Activated CD8-positive, alpha-beta memory T cell treated with anti-CD3 and anti-CD28 coated beads for 4 hours (primary cell): Measurements from ENCODE around the gene FNDC3B.
"Not testable (repeated sequence)": the region's sequence is repeated elsewhere in the genome, so short reads cannot be mapped to it uniquely, and the experiment has no call there.

ENCODE experiments used
- DNase-seq, 2 donors: peaks; one replicate each; pipeline ENCODE4 v3.0.0-alpha.2; 2020; ENCODE audit warnings: low read depth in 2 of 2

FNDC3B gene

DNA sequence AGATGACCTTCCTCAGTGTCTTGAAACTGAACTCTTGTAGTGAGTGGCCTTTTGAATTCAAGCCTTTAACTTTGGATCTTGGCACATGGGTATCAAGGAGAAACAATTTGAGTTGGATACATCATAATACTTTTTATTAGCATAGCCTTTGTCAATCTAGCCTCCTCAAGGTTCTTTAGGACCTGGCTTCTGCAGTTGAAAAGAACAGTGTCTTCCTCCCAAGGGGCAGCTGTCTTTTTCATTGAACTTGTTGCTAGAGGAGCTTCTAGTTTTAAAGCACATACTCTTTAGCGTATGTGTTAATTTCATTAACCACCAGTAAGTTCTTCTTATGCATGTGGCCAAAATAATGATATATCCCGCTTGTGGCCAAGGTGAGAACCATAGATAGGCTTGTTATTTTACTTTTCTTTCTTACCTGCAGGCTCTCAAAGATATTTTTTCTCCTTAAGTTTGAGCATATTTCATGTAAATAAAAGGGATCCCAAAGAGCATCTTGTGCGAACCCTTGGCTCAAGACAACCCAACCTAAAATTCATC, 325.7 kb downstream of the FNDC3B start:
- no peak for DNase-seq

DNA sequence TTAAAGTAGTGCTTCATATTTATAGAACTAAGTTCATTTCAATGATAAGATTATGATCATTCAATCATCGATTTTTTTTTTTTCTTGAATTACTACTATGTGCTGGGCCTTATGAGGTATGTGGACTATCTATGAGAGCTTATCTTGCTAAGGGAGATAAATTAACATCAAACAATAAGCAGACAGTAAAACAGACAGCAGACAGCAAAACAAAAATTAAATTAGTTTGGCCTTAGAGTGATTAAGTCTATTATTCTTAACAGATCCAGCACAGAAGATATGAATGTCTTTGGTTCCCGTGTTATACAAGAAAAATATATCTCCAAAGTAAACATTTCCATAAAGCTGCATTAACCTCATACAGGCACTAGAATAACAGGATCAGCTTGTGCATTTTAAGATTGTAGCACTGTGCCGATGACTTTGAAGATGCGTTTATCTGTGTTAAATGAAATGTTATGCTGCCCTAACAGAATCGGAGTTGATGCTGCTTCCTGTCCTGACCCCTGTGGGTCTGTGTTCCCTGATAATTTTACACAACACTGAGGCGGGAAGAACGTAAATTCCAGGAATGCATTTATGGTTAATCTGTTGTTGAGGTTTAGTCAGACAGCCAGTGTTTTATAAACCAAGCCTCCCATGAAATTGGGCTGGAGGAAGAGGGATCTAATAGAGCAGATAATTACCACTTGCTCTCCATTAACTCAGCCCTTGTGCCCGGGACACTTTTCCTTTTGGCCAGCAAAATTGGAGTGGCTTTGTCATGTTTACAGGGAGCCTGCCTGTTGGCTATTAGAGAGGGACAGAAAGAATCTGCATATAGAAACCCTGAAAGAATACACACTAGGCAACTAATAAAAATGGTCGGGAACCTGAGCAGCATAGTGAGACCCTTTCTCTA, 328.1 kb downstream of the FNDC3B start:
- no peak for DNase-seq

DNA sequence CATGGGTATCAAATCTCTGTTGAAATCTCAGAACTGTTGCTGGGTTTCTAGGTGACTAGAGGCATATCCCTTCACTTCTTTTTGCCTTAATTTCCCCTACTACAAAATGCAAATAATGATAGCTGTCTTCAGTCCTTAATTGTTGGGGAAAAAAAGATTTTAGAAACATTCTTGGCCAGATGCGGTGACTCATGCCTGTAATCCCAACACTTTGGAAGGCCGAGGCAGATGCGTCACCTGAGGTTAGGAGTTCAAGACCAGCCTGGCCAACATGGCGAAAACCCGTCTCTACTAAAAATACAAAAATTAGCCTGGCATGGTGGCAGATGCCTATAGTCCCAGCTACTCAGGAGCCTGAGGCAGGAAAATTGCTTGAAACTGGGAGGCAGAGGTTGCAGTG, 329.2 kb downstream of the FNDC3B start:
- not testable (repeated sequence) for DNase-seq

DNA sequence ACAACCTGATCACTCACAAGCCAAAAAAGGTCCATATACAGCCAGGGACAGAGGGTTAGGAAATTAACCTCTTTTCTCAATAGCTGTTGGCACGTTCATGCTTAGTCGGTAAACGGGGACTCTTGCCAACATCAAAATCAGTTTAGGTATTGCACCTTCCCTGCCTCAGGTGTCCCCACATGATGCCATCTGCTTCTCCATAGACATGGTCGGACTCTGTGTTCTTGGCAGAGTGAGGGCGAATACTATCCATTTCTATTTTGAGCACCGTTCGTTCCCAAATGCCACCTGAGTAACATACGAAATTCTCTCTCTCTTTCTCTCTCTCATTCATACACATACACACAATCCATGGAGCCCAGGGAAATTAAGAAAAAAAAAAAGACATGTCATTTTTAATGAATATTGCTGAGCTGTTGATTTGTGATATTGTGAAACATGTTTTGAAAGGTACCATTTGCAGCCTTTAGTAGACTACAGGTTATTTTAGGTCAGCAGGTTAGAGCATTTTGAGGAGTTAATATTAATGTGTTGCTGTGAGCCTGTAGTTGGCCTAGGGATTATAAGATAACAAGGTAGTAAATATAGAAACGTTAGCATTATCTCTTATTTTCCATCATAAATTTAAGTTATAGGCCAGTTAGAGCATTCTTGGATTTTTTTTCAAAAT, 330.3 kb downstream of the FNDC3B start:
- no peak for DNase-seq

- no peak for DNase-seq
Observed at GRCh38 chr3:172370419-172370818, 331.0 kb downstream of the FNDC3B start.

DNA sequence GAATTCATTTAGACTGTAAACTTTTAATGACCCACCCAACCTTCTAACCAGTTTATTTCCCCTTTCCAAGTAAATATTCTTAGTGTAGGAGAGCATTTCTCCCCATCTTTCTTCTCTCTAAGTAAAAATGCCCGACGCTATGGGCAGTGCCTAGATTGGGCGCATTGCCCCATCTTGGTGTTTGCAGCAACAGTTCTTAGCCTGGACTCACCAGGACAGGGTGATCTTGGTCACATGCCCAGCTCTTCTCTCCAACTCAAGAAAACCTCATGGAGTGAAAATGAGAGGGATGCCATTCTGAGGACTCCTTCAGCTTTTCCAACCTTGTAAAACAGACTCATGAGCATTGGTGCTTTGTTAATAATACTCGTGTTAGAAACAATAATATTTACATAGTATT, 332.2 kb downstream of the FNDC3B start:
- DNase-seq: no peak

- DNase-seq: no peak
Observed at GRCh38 chr3:172372895-172373294, 333.5 kb downstream of the FNDC3B start.

DNA sequence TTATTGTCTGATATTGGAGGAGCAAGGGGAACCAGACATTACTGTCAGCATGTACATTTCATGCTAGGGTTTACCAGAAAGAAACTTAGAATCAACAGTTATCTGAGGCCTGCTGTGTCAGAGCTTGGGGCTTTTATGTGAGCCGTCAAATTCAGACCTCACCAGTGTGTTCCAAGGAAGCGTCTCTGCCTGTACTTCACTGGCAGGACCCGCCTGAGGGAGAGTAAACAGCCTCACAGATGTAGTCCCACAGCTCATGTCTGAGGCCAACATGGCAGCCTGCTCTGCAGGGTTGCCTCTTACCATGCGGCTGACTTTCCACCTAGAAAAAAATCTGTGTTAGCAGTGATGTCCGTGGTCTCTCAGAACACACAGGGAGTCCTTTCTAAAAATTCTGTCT, 334.5 kb downstream of the FNDC3B start:
- no peak for DNase-seq

GRCh38 chr3:172375206-172375850, 335.9 kb downstream of the FNDC3B start:
- no peak for DNase-seq

- no peak for DNase-seq
Observed at GRCh38 chr3:172376402-172376801, 337.0 kb downstream of the FNDC3B start.

DNA sequence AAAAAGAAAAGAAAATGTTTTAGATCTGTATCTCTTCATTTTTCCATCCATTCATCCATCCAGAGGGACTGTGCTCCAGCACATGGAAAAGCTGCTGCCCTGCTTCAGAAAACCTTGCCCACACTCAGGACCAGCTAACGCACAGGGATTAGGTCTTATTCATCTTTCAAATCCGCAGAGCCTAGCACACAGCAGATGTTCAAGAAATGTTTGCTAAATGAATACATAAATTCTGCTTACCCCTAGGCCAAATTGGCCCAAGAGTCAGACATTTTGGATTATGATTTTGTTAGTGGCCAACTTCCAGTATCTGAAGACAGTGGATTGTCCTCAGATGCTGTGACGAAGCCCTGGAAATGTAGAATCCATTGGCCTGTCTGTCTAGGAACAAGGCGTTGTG, 337.5 kb downstream of the FNDC3B start:
- DNase-seq: no peak

DNA sequence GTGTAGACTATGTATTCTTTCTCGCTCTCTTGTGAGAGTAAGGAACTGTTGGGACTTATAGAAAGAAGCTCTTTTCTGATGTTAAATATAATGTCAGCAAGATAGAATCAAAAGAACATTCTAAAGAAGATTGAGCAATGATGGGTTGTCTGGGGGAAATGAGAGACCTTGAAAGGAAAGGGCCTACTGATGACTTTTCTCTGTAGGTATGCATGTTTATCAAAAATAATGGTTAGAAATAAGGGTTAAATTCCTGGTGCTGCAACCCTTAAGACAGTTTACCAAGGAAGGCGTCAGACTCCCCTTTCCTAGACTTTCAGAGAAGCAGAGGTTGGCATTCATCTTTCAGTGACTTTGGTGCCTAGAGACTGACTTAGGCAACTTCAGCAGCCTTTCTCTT, 339.1 kb downstream of the FNDC3B start:
- no peak for DNase-seq

- no peak for DNase-seq
Observed at GRCh38 chr3:172379372-172379771, 340.0 kb downstream of the FNDC3B start.

DNA sequence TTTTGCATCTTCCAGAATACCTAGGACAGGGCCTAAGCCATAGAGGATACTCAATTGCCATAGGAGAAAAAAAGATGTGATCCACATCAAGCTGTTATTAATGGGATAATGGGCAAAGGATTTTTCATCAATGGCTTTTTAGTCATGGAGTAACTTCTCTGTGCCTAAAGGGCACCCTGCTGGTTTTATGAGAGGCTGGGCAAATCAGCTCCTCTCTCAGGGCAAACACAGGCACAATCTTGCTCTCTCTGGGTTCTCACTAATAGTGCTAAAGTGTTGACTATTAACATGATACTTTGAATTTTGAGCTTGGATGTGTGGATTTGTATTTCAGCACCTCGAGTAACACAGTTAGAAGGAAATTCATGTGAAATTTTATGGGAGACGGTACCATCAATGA, 341.3 kb downstream of the FNDC3B start:
- no peak for DNase-seq

GRCh38 chr3:172383306-172383796, 344.0 kb downstream of the FNDC3B start:
- DNase-seq: no peak

- no peak for DNase-seq
Observed at GRCh38 chr3:172384836-172385235, 345.5 kb downstream of the FNDC3B start.

GRCh38 chr3:172387728-172388127, 348.4 kb downstream of the FNDC3B start:
- DNase-seq: no peak

DNA sequence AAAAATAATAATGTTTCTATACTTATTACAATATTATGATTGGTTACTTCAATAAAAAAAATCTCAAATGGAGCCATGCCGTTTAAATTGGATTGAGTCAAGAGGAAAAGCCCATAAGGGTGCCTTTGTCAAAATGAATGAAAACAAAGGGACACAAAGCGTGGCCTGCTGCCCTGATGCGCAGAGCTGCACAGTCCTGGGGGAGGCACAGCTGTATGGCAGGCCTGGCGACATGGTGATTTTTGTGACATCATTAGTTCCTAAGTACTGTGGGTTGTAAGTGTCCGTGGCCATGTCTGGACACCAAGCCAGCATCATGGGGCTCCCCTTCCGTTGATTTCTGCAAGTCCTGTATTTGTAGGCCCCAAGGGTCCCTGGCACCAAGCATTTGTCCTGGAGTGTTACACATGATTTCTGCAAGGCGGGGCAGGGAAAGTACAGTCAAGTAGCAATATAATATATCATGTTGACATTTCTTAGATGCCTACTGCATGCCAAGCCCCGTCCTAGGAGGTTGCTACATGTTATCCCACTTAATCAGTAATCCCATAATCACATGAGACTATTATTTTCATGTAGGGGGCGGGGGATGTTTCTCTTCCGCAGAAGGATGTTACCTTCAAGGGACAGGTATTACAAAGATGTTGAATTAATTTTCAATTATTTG, 349.2 kb downstream of the FNDC3B start:
- no peak for DNase-seq

GRCh38 chr3:172390792-172391191, 351.4 kb downstream of the FNDC3B start:
- DNase-seq: no peak

DNA sequence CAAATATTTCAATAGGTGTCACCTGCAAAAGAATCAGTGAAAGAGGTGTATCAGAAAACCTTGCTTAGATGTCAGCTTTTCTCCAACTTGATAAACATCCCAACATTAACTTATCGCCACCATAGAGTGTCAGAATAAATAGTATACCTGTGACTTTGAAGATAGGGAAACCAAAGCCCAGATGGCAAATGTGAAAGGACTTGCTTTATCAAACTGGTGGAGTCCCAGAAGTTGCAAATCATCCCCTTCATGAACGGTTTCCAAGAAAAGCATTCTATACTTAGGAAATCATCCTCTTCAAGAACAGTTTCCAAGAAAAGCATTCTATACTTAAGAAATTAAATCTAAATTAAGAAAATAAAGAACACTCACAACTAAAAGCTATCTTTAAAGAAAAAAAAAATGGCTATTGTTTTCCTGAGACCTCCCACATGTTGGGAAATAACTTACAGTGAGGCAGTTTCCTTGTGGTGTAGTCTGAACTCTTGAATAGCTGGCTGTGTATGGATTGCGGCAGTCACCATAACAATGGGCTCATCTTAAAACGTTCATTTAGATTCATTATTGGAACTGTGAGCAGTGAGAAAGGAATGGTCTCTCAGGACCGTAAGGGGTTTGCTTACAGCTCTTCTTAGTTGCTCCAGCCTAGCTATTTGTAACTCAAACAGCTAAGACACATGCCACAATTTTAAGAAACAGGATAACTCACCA, 352.4 kb downstream of the FNDC3B start:
- no peak for DNase-seq

- DNase-seq: no peak
Observed at GRCh38 chr3:172394692-172395091, 355.3 kb downstream of the FNDC3B start.
